H1 (cell line): ENCODE measurements around the gene FHOD1. TPM values are rescaled to one million over a fixed set of nuclear protein-coding genes. Genes with fewer than 3 reads are reported as not detected.

Experiments
- POLR2A ChIP-seq, 2 experiments: IDR thresholded peaks; 1 replicate in 1 of 2; 2 replicates in 1 of 2; pipeline ENCODE4 v1.6.1; 2011; ENCODE audit warnings: low read depth in 2 of 2, low read length in 2 of 2, mild to moderate bottlenecking in 2 of 2; ENCODE audit errors: control extremely low read depth in 1 of 2
- POLR2AphosphoS5 ChIP-seq: IDR thresholded peaks from 2 replicates; pipeline ENCODE4 v1.6.1; 2011; ENCODE audit warnings: low read depth, low read length
- SAP30 ChIP-seq: fragments of 300-600 bp; sonication (generic); IDR thresholded peaks from 2 replicates; pipeline ENCODE4 v1.7.1; 2012; ENCODE audit warnings: low read length, moderate library complexity, mild to moderate bottlenecking, inconsistent platforms; ENCODE audit not compliant: insufficient read depth, insufficient replicate concordance
- SIRT6 ChIP-seq: IDR thresholded peaks from one replicate; pipeline ENCODE4 v1.7.1; 2012; ENCODE audit warnings: low read length, inconsistent platforms
- SP2 ChIP-seq: IDR thresholded peaks from 2 replicates; pipeline ENCODE4 v1.6.1; 2012; ENCODE audit warnings: mild to moderate bottlenecking, low read length, inconsistent platforms
- TAF7 ChIP-seq: optimal IDR thresholded peaks from 2 replicates; pipeline ENCODE3; 2011; ENCODE audit warnings: low read depth, mild to moderate bottlenecking, inconsistent platforms, low read length, moderate library complexity, borderline replicate concordance
- TCF12 ChIP-seq: IDR thresholded peaks from 2 replicates; pipeline ENCODE4 v1.6.1; 2011; ENCODE audit warnings: low read depth, mild to moderate bottlenecking, low read length
- YY1 ChIP-seq: IDR thresholded peaks from 2 replicates; pipeline ENCODE4 v1.6.1; 2011; ENCODE audit warnings: low read depth, mild to moderate bottlenecking, low read length
- polyA plus RNA-seq, 7 experiments: library from polyadenylated mRNA; depleted of rRNA in 3 of 7; stranded (reverse) in 5 of 7; unstranded in 2 of 7; fragments of >200 nt in 5 of 7; fragments of 200-250 nt in 2 of 7; gene quantifications; 1 replicate in 5 of 7; 2 replicates in 1 of 7; 4 replicates in 1 of 7; pipeline versions ENCODE4 v1.2.1 to v1.2.3, GENCODE V29; 2011 to 2013; ENCODE audit warnings: missing spikeins in 2 of 7, mixed read lengths in 2 of 7
- total RNA-seq: library from RNA; stranded (reverse); fragmentation: NEBNext Ultra II Directional; extraction: Animal tissue kit (Norgen Biotek cat#: 25700); gene quantifications from 2 replicates; pipeline ENCODE4 v1.2.1, GENCODE V29; 2021
- TF ChIP-seq, protein P1 (sequence below): fragments of 300-600 bp; sonication (generic); IDR thresholded peaks from 2 replicates; pipeline ENCODE4 v1.7.1; 2012; ENCODE audit warnings: low read length, moderate library complexity, mild to moderate bottlenecking, inconsistent platforms; ENCODE audit not compliant: insufficient replicate concordance

Gene FHOD1
- total and polyA plus RNA-seq, 2 of the 8 experiments (the other 6 are each of a cell fraction or from before 2014, with no cell fraction given) = 31.3 to 60.7 TPM

DNA sequence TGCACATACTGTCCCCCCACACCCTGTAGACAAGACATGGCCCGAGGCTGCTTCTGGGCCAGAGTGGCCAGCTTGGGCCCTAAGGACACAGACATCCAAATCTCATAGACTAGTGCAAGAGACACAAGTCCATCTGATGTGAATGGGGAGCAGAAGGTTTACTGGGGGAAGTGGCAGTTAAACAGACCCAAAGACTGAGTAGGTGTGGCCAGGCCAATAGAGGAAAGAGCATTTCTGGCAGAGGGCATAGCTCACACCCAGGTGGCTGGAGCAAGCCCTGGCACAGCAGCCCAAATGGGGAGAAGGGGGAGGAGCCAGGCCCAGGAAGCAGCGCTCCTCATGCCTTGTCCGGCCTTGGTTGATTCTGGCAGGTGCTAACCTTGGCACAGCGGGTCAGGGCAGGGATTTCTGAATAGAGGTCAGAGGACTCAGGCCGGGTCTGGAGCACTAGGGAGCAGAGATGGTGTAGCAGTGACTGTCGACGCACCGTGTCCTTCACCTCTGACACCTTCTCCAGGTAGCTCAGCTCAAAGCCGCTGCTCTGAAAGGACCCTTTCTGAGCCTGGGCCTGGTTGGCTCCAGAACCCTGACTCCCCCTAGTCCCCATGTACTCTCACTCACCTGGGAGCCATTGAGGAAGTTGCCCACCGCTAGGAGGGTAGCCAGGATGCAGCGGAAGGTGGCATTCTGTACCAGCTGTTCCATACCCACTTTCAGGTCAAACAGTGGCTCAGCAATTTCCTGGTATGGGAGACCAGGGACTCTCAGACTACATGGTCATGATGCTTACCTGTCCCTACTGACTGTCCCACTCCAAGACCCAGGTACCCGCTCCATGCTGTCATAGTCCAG lies 16.2 kb downstream of the FHOD1 start (continued):
- TF ChIP-seq, protein P1, sequence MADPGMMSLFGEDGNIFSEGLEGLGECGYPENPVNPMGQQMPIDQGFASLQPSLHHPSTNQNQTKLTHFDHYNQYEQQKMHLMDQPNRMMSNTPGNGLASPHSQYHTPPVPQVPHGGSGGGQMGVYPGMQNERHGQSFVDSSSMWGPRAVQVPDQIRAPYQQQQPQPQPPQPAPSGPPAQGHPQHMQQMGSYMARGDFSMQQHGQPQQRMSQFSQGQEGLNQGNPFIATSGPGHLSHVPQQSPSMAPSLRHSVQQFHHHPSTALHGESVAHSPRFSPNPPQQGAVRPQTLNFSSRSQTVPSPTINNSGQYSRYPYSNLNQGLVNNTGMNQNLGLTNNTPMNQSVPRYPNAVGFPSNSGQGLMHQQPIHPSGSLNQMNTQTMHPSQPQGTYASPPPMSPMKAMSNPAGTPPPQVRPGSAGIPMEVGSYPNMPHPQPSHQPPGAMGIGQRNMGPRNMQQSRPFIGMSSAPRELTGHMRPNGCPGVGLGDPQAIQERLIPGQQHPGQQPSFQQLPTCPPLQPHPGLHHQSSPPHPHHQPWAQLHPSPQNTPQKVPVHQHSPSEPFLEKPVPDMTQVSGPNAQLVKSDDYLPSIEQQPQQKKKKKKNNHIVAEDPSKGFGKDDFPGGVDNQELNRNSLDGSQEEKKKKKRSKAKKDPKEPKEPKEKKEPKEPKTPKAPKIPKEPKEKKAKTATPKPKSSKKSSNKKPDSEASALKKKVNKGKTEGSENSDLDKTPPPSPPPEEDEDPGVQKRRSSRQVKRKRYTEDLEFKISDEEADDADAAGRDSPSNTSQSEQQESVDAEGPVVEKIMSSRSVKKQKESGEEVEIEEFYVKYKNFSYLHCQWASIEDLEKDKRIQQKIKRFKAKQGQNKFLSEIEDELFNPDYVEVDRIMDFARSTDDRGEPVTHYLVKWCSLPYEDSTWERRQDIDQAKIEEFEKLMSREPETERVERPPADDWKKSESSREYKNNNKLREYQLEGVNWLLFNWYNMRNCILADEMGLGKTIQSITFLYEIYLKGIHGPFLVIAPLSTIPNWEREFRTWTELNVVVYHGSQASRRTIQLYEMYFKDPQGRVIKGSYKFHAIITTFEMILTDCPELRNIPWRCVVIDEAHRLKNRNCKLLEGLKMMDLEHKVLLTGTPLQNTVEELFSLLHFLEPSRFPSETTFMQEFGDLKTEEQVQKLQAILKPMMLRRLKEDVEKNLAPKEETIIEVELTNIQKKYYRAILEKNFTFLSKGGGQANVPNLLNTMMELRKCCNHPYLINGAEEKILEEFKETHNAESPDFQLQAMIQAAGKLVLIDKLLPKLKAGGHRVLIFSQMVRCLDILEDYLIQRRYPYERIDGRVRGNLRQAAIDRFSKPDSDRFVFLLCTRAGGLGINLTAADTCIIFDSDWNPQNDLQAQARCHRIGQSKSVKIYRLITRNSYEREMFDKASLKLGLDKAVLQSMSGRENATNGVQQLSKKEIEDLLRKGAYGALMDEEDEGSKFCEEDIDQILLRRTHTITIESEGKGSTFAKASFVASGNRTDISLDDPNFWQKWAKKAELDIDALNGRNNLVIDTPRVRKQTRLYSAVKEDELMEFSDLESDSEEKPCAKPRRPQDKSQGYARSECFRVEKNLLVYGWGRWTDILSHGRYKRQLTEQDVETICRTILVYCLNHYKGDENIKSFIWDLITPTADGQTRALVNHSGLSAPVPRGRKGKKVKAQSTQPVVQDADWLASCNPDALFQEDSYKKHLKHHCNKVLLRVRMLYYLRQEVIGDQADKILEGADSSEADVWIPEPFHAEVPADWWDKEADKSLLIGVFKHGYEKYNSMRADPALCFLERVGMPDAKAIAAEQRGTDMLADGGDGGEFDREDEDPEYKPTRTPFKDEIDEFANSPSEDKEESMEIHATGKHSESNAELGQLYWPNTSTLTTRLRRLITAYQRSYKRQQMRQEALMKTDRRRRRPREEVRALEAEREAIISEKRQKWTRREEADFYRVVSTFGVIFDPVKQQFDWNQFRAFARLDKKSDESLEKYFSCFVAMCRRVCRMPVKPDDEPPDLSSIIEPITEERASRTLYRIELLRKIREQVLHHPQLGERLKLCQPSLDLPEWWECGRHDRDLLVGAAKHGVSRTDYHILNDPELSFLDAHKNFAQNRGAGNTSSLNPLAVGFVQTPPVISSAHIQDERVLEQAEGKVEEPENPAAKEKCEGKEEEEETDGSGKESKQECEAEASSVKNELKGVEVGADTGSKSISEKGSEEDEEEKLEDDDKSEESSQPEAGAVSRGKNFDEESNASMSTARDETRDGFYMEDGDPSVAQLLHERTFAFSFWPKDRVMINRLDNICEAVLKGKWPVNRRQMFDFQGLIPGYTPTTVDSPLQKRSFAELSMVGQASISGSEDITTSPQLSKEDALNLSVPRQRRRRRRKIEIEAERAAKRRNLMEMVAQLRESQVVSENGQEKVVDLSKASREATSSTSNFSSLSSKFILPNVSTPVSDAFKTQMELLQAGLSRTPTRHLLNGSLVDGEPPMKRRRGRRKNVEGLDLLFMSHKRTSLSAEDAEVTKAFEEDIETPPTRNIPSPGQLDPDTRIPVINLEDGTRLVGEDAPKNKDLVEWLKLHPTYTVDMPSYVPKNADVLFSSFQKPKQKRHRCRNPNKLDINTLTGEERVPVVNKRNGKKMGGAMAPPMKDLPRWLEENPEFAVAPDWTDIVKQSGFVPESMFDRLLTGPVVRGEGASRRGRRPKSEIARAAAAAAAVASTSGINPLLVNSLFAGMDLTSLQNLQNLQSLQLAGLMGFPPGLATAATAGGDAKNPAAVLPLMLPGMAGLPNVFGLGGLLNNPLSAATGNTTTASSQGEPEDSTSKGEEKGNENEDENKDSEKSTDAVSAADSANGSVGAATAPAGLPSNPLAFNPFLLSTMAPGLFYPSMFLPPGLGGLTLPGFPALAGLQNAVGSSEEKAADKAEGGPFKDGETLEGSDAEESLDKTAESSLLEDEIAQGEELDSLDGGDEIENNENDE = no peak
- TF ChIP-seq YY1 (no peak), SAP30 (no peak), SIRT6 (no peak), TAF7 (no peak), POLR2A (IDR thresholded peaks at IDR 0.05; ENCODE audit: control extremely low read depth in 1 of 2, low read depth in 2 of 2, low read length in 2 of 2) (peak in 1 of 2 experiments; percentile 67; a peak in 2 of 3 replicates), POLR2AphosphoS5 (peak; percentile 39), SP2 (no peak), TCF12 (no peak)
